Ovary (tissue), 3 donors: ENCODE data around the gene SLC23A3.

Source experiments
- POLR2A ChIP-seq: fragments of 450-650 bp; IDR thresholded peaks from one replicate; pipeline ENCODE4 v1.6.1; 2017; ENCODE audit warnings: antibody characterized with exemption, mild to moderate bottlenecking, moderate library complexity
- TF ChIP-seq, protein P1 (sequence below), 3 donors: fragments of 450-650 bp in 2 of 3; fragments of 200-600 bp in 1 of 3; IDR thresholded peaks; one replicate each; pipeline versions ENCODE4 v1.5.1 to v1.8.0; 2016 to 2022; ENCODE audit warnings: antibody characterized with exemption in 3 of 3, mild to moderate bottlenecking in 1 of 3
- donor health status: DM: no; HTN: no; CAD: no.

DNA sequence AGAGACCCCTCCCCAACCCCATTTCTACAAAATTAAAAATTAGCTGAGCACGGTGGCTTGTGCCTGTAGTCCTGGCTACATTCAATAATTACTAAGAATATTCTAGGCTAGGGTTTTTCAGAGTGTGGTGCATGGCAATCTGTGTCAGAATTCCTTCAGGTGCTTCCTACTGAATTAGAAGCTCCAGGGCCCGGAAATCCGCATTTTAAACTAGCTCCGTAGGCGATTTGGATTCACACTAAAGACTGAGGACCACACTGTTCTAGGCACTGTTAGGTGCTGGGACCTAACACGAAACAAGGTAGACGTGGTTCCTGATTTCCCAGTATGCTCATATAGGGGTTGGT, 36.1 kb upstream of the SLC23A3 start:
- TF ChIP-seq, protein P1, sequence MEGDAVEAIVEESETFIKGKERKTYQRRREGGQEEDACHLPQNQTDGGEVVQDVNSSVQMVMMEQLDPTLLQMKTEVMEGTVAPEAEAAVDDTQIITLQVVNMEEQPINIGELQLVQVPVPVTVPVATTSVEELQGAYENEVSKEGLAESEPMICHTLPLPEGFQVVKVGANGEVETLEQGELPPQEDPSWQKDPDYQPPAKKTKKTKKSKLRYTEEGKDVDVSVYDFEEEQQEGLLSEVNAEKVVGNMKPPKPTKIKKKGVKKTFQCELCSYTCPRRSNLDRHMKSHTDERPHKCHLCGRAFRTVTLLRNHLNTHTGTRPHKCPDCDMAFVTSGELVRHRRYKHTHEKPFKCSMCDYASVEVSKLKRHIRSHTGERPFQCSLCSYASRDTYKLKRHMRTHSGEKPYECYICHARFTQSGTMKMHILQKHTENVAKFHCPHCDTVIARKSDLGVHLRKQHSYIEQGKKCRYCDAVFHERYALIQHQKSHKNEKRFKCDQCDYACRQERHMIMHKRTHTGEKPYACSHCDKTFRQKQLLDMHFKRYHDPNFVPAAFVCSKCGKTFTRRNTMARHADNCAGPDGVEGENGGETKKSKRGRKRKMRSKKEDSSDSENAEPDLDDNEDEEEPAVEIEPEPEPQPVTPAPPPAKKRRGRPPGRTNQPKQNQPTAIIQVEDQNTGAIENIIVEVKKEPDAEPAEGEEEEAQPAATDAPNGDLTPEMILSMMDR (IDR thresholded peaks at IDR 0.05), result no peak
- no peak for TF ChIP-seq POLR2A
